HG02885 (cell line): ENCODE measurements around the gene ENOPH1.
"Not testable (repeated sequence)": the region's sequence is repeated elsewhere in the genome, so short reads cannot be mapped to it uniquely, and the experiment has no call there.

Source experiments
- ATAC-seq: cut with Tn5 transposase; IDR thresholded peaks from one replicate; pipeline ENCODE4 v1.9.1; 2021; ENCODE audit warnings: mild to moderate bottlenecking; ENCODE audit not compliant: unreplicated experiment, poor library complexity

ENOPH1 gene

GRCh38 chr4:82463221-82463620 lies 32.8 kb downstream of the ENOPH1 start:
- ATAC-seq, result no peak

GRCh38 chr4:82467471-82467870 lies 37.1 kb downstream of the ENOPH1 start:
- no peak for ATAC-seq

- no peak for ATAC-seq
These were observed 39.5 kb downstream of the ENOPH1 start for GRCh38 chr4:82469791-82470345.

GRCh38 chr4:82473080-82473479 lies 42.7 kb downstream of the ENOPH1 start:
- not testable (repeated sequence) for ATAC-seq

GRCh38 chr4:82473621-82474164 lies 43.3 kb downstream of the ENOPH1 start:
- no peak for ATAC-seq

- ATAC-seq, result not testable (repeated sequence)
These were observed 45.5 kb downstream of the ENOPH1 start for GRCh38 chr4:82475931-82476330.

GRCh38 chr4:82477469-82477868 lies 47.1 kb downstream of the ENOPH1 start:
- not testable (repeated sequence) for ATAC-seq

GRCh38 chr4:82479562-82479961 lies 49.2 kb downstream of the ENOPH1 start:
- ATAC-seq, result no peak

GRCh38 chr4:82480771-82481505 lies 50.5 kb downstream of the ENOPH1 start:
- ATAC-seq, result no peak

- ATAC-seq, result no peak
These were observed 51.1 kb downstream of the ENOPH1 start for GRCh38 chr4:82481506-82481840.

GRCh38 chr4:82482387-82482786 lies 52.0 kb downstream of the ENOPH1 start:
- no peak for ATAC-seq

GRCh38 chr4:82484996-82485783 lies 54.8 kb downstream of the ENOPH1 start:
- ATAC-seq, result no peak

GRCh38 chr4:82489076-82489475 lies 58.7 kb downstream of the ENOPH1 start:
- no peak for ATAC-seq

- ATAC-seq, result no peak
These were observed 59.6 kb downstream of the ENOPH1 start for GRCh38 chr4:82489987-82490386.

- no peak for ATAC-seq
These were observed 61.0 kb downstream of the ENOPH1 start for GRCh38 chr4:82491251-82491960.

GRCh38 chr4:82493721-82494425 lies 63.5 kb downstream of the ENOPH1 start:
- no peak for ATAC-seq

GRCh38 chr4:82495666-82496065 lies 65.3 kb downstream of the ENOPH1 start:
- ATAC-seq, result no peak

GRCh38 chr4:82496349-82496748 lies 66.0 kb downstream of the ENOPH1 start:
- no peak for ATAC-seq

- no peak for ATAC-seq
These were observed 69.5 kb downstream of the ENOPH1 start for GRCh38 chr4:82499738-82500434.
